GM18951 (cell line): ENCODE data around the gene CFL1.

Experiments used
- POLR2A ChIP-seq: IDR thresholded peaks from 4 replicates; pipeline ENCODE4 v1.6.1; 2011; ENCODE audit warnings: mild to moderate bottlenecking; ENCODE audit not compliant: insufficient read length, insufficient read depth; ENCODE audit errors: extremely low read depth
- in situ Hi-C: fragments of 300-500 bp; cut with MboI; formaldehyde crosslinking; loops from one replicate; pipeline ENCODE4 v1.12.0; 2022; ENCODE audit warnings: low sequenced_read_pairs, mixed read lengths, inconsistent platforms; ENCODE audit not compliant: unreplicated experiment

Gene CFL1

GRCh38 chr11:65862191-65862735, 4.3 kb upstream of the CFL1 start:
- TF ChIP-seq POLR2A: no peak
- in situ Hi-C loops: no loop called here

GRCh38 chr11:65861533-65862183, 3.7 kb upstream of the CFL1 start:
- in situ Hi-C loops: no loop called here
- TF ChIP-seq POLR2A: no peak

- TF ChIP-seq POLR2A: no peak
- in situ Hi-C loops: no loop called here
These were observed 3.2 kb upstream of the CFL1 start for GRCh38 chr11:65861165-65861505.

DNA sequence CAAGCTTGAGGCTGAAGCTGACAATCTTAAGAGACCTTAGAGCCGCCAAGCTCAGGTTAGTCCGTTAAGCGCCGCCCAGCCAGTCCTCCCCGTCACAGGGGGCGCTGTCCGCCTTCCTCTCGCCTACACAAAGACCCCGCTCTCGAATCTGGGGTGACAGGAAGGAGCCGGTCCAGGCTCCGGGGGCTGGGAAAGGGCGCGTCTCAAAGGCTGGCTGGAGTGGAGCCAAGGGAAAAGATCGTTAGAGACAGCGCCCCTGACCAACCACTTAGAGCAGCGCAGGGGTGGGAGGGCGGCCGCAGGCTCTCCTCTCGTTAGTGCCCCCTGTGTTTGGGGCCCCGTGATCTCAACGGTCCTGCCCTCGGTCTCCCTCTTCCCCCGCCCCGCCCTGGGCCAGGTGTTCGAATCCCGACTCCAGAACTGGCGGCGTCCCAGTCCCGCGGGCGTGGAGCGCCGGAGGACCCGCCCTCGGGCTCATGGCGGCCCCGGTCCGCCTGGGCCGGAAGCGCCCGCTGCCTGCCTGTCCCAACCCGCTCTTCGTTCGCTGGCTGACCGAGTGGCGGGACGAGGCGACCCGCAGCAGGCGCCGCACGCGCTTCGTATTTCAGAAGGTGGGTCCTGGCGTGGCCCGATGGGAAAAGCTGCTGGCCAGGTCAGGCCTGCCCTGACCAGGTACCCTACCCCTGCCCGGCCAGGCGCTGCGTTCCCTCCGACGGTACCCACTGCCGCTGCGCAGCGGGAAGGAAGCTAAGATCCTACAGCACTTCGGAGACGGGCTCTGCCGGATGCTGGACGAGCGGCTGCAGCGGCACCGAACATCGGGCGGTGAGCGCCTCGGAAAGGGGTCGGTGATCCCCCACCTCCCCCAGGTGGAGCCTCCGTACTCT, 2.5 kb upstream of the CFL1 start, which contains the start of gene MUS81:
TSS of gene MUS81 (plus strand) at position 156 of the 887 bp plus-strand sequence. CDS start at position 477, 321 bp downstream.
- peak; percentile 81 for TF ChIP-seq POLR2A
- in situ Hi-C loops: no loop called here

DNA sequence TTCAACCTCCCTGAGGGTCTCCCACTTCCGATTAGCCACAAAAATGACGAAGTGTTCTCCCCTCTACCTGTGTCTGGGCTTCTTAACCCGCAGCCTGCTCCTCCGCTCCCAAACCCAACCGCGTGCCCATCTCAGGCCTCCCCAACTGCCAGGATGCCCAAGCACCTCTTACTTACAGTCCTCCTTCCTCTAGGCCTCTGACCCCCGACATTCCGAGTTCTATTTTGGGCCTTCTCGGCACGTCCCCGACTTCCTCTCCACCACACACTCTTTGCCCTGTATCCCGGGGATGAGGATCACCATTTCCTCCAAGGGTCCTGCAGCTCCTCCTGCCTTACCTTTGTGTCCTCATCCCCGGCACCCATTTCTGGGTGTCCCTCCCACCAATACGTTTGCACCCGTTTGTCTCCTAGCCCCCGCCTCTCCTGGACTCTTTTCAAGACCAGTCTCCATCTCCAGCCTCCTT, 1.9 kb upstream of the CFL1 start:
- in situ Hi-C loops: no loop called here
- TF ChIP-seq POLR2A: no peak

GRCh38 chr11:65859095-65859811, 1.3 kb upstream of the CFL1 start:
- in situ Hi-C loops: no loop called here
- peak; percentile 96 for TF ChIP-seq POLR2A

GRCh38 chr11:65858681-65859087, 704 bp upstream of the CFL1 start:
- in situ Hi-C loops: no loop called here
- TF ChIP-seq POLR2A: no peak

GRCh38 chr11:65857500-65857852, 504 bp downstream of the CFL1 start:
- no peak for TF ChIP-seq POLR2A
- in situ Hi-C loops: no loop called here

GRCh38 chr11:65856689-65857499, 1.1 kb downstream of the CFL1 start:
- peak; percentile 65 for TF ChIP-seq POLR2A
- in situ Hi-C loops: no loop called here

GRCh38 chr11:65855927-65856363, 2.0 kb downstream of the CFL1 start:
- in situ Hi-C loops: no loop called here
- TF ChIP-seq POLR2A: peak; percentile 13

GRCh38 chr11:65854852-65855837, 2.8 kb downstream of the CFL1 start:
- TF ChIP-seq POLR2A: no peak
- in situ Hi-C loops: no loop called here
